ENCODE results near the gene CDC42EP5. TPM values are rescaled to one million over a fixed set of nuclear protein-coding genes. Genes with fewer than 3 reads are reported as not detected.

CDC42EP5 gene
- total RNA-seq, 1 donor from 2014 or later, result 8.7 TPM

- Histone ChIP-seq H3K27ac (replicated peaks) (no peak overlapping the region), H3K36me3 (peaks cover 18% of the 10 kb centered on the region), H3K4me3 (peak overlapping the region; percentile 73), H3K9me3 (replicated peaks) (no peaks in the 10 kb centered on the region), H3K27me3 (ENCODE audit: low read depth) (peaks cover 19% of the 10 kb centered on the region), H3K4me1 (peaks cover 64% of the 10 kb centered on the region)
- TF ChIP-seq CTCF (IDR thresholded peaks at IDR 0.05; ENCODE audit: borderline replicate concordance), result no peak
- intact Hi-C loops (cut with micrococcal nuclease), result no loop called here
- no peak for DNase-seq
These were observed 7.5 kb downstream of the CDC42EP5 start for GRCh38 chr19:54465426-54466109.

GRCh38 chr19:54464630-54465425 lies 8.3 kb downstream of the CDC42EP5 start:
- Histone ChIP-seq H3K27ac (replicated peaks) (peak overlapping the region; percentile 99), H3K9me3 (replicated peaks) (no peaks in the 10 kb centered on the region), H3K27me3 (ENCODE audit: low read depth) (peaks cover 11% of the 10 kb centered on the region), H3K4me1 (peaks cover 64% of the 10 kb centered on the region), H3K36me3 (peaks cover 25% of the 10 kb centered on the region), H3K4me3 (peak overlapping the region; percentile 73)
- DNase-seq, result peak; percentile 91
- TF ChIP-seq CTCF (IDR thresholded peaks at IDR 0.05; ENCODE audit: borderline replicate concordance), result peak; percentile 38
- intact Hi-C loops (cut with micrococcal nuclease), result no loop called here

- peaks cover 5% of the 10 kb centered on the region for H3K27me3 ChIP-seq (ENCODE audit: low read depth)
- H3K4me1 ChIP-seq, result peaks cover 65% of the 10 kb centered on the region
- no peaks in the 10 kb centered on the region for H3K9me3 ChIP-seq (replicated peaks)
- H3K36me3 ChIP-seq, result peaks cover 32% of the 10 kb centered on the region
- DNase-seq, result peak; percentile 79
- peak overlapping the region; percentile 99 for H3K27ac ChIP-seq (replicated peaks)
- H3K4me3 ChIP-seq, result peak overlapping the region; percentile 73
- intact Hi-C loops (cut with micrococcal nuclease), result no loop called here
- no peak for TF ChIP-seq CTCF (IDR thresholded peaks at IDR 0.05; ENCODE audit: borderline replicate concordance)
These were observed 9.0 kb downstream of the CDC42EP5 start for GRCh38 chr19:54464044-54464629.

- peak; percentile 98 for DNase-seq
- intact Hi-C loops (cut with micrococcal nuclease), result no loop called here
- TF ChIP-seq CTCF (IDR thresholded peaks at IDR 0.05; ENCODE audit: borderline replicate concordance), result no peak
- Histone ChIP-seq H3K27me3 (ENCODE audit: low read depth) (no peaks in the 10 kb centered on the region), H3K36me3 (peaks cover 38% of the 10 kb centered on the region), H3K4me3 (peak within 1 kb of the TSS; percentile 73), H3K9me3 (replicated peaks) (no peaks in the 10 kb centered on the region), H3K27ac (replicated peaks) (peak within 1 kb of the TSS; percentile 99), H3K4me1 (peaks cover 59% of the 10 kb centered on the region)
These were observed 9.5 kb downstream of the CDC42EP5 start, which contains the start of gene LENG9 for GRCh38 chr19:54463531-54464043. LENG9 (minus strand) TSS chr19:54463778; CDS start chr19:54463526, 252 bp downstream.

All from left ventricle myocardium inferior (tissue), 1 donor.